KOPT-K1 (cell line): Measurements from ENCODE around the gene CDH13.

Source experiments
- H3K27ac ChIP-seq: fragments of 200-600 bp; sonication (generic); 2 replicates; pipeline ENCODE4 v1.5.1; 2016; ENCODE audit warnings: antibody characterized with exemption, mild to moderate bottlenecking, low read depth, low read length; ENCODE audit not compliant: poor library complexity, severe bottlenecking
- H3K36me3 ChIP-seq: fragments of 200-600 bp; sonication (generic); 2 replicates; pipeline ENCODE4 v1.5.1; 2017; ENCODE audit warnings: antibody characterized with exemption, mild to moderate bottlenecking, low read length, moderate library complexity; ENCODE audit not compliant: insufficient read depth
- H3K9me3 ChIP-seq: fragments of 200-600 bp; sonication (generic); 2 replicates; pipeline ENCODE4 v1.5.1; 2017; ENCODE audit warnings: antibody characterized with exemption, low read length, mild to moderate bottlenecking; ENCODE audit not compliant: insufficient read depth, poor library complexity, severe bottlenecking

The CDH13 gene

GRCh38 chr16:83029467-83029866, 402.7 kb downstream of the CDH13 start:
- H3K9me3 ChIP-seq, result no peaks in the 10 kb centered on the region
- H3K36me3 ChIP-seq, result no peaks in the 10 kb centered on the region
- no peak overlapping the region for H3K27ac ChIP-seq

- Histone ChIP-seq H3K27ac (no peak overlapping the region), H3K36me3 (no peaks in the 10 kb centered on the region), H3K9me3 (no peaks in the 10 kb centered on the region)
Measured at GRCh38 chr16:83031524-83031923, 404.8 kb downstream of the CDH13 start.

GRCh38 chr16:83037102-83037501, 410.3 kb downstream of the CDH13 start:
- Histone ChIP-seq H3K9me3 (no peaks in the 10 kb centered on the region), H3K27ac (no peak overlapping the region), H3K36me3 (no peaks in the 10 kb centered on the region)

- no peak overlapping the region for H3K27ac ChIP-seq
- H3K9me3 ChIP-seq, result no peaks in the 10 kb centered on the region
- no peaks in the 10 kb centered on the region for H3K36me3 ChIP-seq
Measured at GRCh38 chr16:83037884-83038283, 411.1 kb downstream of the CDH13 start.

- no peaks in the 10 kb centered on the region for H3K36me3 ChIP-seq
- H3K9me3 ChIP-seq, result no peaks in the 10 kb centered on the region
- H3K27ac ChIP-seq, result no peak overlapping the region
Measured at GRCh38 chr16:83040174-83040573, 413.4 kb downstream of the CDH13 start.

GRCh38 chr16:83044589-83044988, 417.8 kb downstream of the CDH13 start:
- H3K27ac ChIP-seq, result no peak overlapping the region
- no peaks in the 10 kb centered on the region for H3K9me3 ChIP-seq
- H3K36me3 ChIP-seq, result no peaks in the 10 kb centered on the region

- no peak overlapping the region for H3K27ac ChIP-seq
- H3K9me3 ChIP-seq, result no peaks in the 10 kb centered on the region
- no peaks in the 10 kb centered on the region for H3K36me3 ChIP-seq
Measured at GRCh38 chr16:83045790-83046189, 419.0 kb downstream of the CDH13 start.

GRCh38 chr16:83046664-83047063, 419.9 kb downstream of the CDH13 start:
- no peaks in the 10 kb centered on the region for H3K36me3 ChIP-seq
- no peak overlapping the region for H3K27ac ChIP-seq
- no peaks in the 10 kb centered on the region for H3K9me3 ChIP-seq

GRCh38 chr16:83051451-83051850, 424.7 kb downstream of the CDH13 start:
- Histone ChIP-seq H3K36me3 (no peaks in the 10 kb centered on the region), H3K9me3 (no peaks in the 10 kb centered on the region)

GRCh38 chr16:83054283-83054682, 427.5 kb downstream of the CDH13 start:
- Histone ChIP-seq H3K9me3 (no peaks in the 10 kb centered on the region), H3K27ac (no peak overlapping the region), H3K36me3 (no peaks in the 10 kb centered on the region)

More at GRCh38 chr16:83051451-83051850, 424.7 kb downstream of the CDH13 start:
- H3K27ac ChIP-seq, result no peak overlapping the region

GRCh38 chr16:83058376-83058775, 431.6 kb downstream of the CDH13 start:
- H3K36me3 ChIP-seq, result no peaks in the 10 kb centered on the region
- no peaks in the 10 kb centered on the region for H3K9me3 ChIP-seq
- H3K27ac ChIP-seq, result no peak overlapping the region

GRCh38 chr16:83059237-83059636, 432.5 kb downstream of the CDH13 start:
- Histone ChIP-seq H3K36me3 (no peaks in the 10 kb centered on the region), H3K27ac (no peak overlapping the region), H3K9me3 (no peaks in the 10 kb centered on the region)

GRCh38 chr16:83066011-83066410, 439.2 kb downstream of the CDH13 start:
- H3K27ac ChIP-seq, result no peak overlapping the region
- peaks cover 6% of the 10 kb centered on the region for H3K9me3 ChIP-seq
- no peaks in the 10 kb centered on the region for H3K36me3 ChIP-seq

- H3K27ac ChIP-seq, result no peak overlapping the region
- no peaks in the 10 kb centered on the region for H3K36me3 ChIP-seq
- H3K9me3 ChIP-seq, result peaks cover 6% of the 10 kb centered on the region
Measured at GRCh38 chr16:83066881-83067280, 440.1 kb downstream of the CDH13 start.

- H3K9me3 ChIP-seq, result peaks cover 6% of the 10 kb centered on the region
- H3K36me3 ChIP-seq, result no peaks in the 10 kb centered on the region
- no peak overlapping the region for H3K27ac ChIP-seq
Measured at GRCh38 chr16:83068686-83069085, 441.9 kb downstream of the CDH13 start.

- Histone ChIP-seq H3K9me3 (peaks cover 6% of the 10 kb centered on the region), H3K27ac (no peak overlapping the region), H3K36me3 (no peaks in the 10 kb centered on the region)
Measured at GRCh38 chr16:83070416-83071209, 443.8 kb downstream of the CDH13 start.
